SK-N-MC (cell line): ENCODE data around the gene AGT.

ENCODE experiments used
- DNase-seq: peaks from one replicate; pipeline ENCODE4 v3.0.0-alpha.2; 2011; ENCODE audit warnings: low read depth, low spot score
- H3K27ac ChIP-seq: fragments of 200-600 bp; sonication (generic); 2 replicates; pipeline ENCODE4 v1.5.1; 2016; ENCODE audit warnings: mixed run types
- H3K36me3 ChIP-seq: fragments of 200-600 bp; sonication (generic); 2 replicates; pipeline ENCODE4 v1.6.1; 2017; ENCODE audit warnings: antibody characterized with exemption, low read length, mixed read lengths; ENCODE audit not compliant: insufficient read depth
- H3K4me3 ChIP-seq: fragments of 200-600 bp; sonication (generic); 2 replicates; pipeline ENCODE4 v1.5.1; 2016
- H3K9ac ChIP-seq: fragments of 200-600 bp; sonication (generic); 2 replicates; pipeline ENCODE4 v1.8.0; 2017; ENCODE audit warnings: mixed run types, mixed read lengths; ENCODE audit not compliant: insufficient read length
- H3K9me3 ChIP-seq: fragments of 200-600 bp; sonication (generic); 2 replicates; pipeline ENCODE4 v1.6.1; 2017; ENCODE audit warnings: low read depth, mild to moderate bottlenecking, antibody characterized with exemption, low read length, moderate library complexity, mixed read lengths
- EZH2 ChIP-seq: fragments of 200-600 bp; sonication (generic); IDR thresholded peaks from one replicate; pipeline ENCODE4 v1.6.1; 2017; ENCODE audit warnings: antibody characterized with exemption
- FOXP2 ChIP-seq: optimal IDR thresholded peaks from 2 replicates; pipeline ENCODE3; 2011; ENCODE audit warnings: mild to moderate bottlenecking, moderate library complexity; ENCODE audit not compliant: insufficient read depth; ENCODE audit errors: extremely low read length, control extremely low read depth
- POLR2AphosphoS5 ChIP-seq: IDR thresholded peaks from 2 replicates; pipeline ENCODE4 v1.6.1; 2012; ENCODE audit warnings: mild to moderate bottlenecking, low read depth, low read length, borderline replicate concordance

AGT gene

GRCh38 chr1:230753586-230754251, 39.8 kb upstream of the AGT start:
- Histone ChIP-seq H3K36me3 (no peaks in the 10 kb centered on the region), H3K4me3 (peak overlapping the region; percentile 53; the same call in 1 of the 2 replicates), H3K9ac (peak overlapping the region; percentile 65), H3K9me3 (no peaks in the 10 kb centered on the region), H3K27ac (peak overlapping the region; percentile 90)
- peak; percentile 3 for DNase-seq
- TF ChIP-seq POLR2AphosphoS5: peak; percentile 60; the same call in 1 of the 2 replicates
- no peak for TF ChIP-seq FOXP2

- TF ChIP-seq FOXP2 (no peak), EZH2 (no peak), POLR2AphosphoS5 (no peak)
- DNase-seq: no peak
- Histone ChIP-seq H3K36me3 (no peaks in the 10 kb centered on the region), H3K9ac (peak overlapping the region; percentile 65), H3K9me3 (no peaks in the 10 kb centered on the region), H3K27ac (peak overlapping the region; percentile 90), H3K4me3 (no peak overlapping the region)
Measured at GRCh38 chr1:230753191-230753585, 39.3 kb upstream of the AGT start.

GRCh38 chr1:230752407-230752806, 38.5 kb upstream of the AGT start:
- TF ChIP-seq EZH2 (no peak), POLR2AphosphoS5 (no peak), FOXP2 (no peak)
- DNase-seq: no peak
- H3K4me3 ChIP-seq: no peak overlapping the region
- no peak overlapping the region for H3K27ac ChIP-seq
- no peak overlapping the region for H3K9ac ChIP-seq
- H3K36me3 ChIP-seq: no peaks in the 10 kb centered on the region
- no peaks in the 10 kb centered on the region for H3K9me3 ChIP-seq

GRCh38 chr1:230750986-230751625, 37.2 kb upstream of the AGT start:
- no peak for DNase-seq
- no peak for TF ChIP-seq FOXP2
- TF ChIP-seq EZH2: no peak
- no peak for TF ChIP-seq POLR2AphosphoS5
- H3K9ac ChIP-seq: no peak overlapping the region
- H3K4me3 ChIP-seq: no peak overlapping the region
- no peak overlapping the region for H3K27ac ChIP-seq
- H3K9me3 ChIP-seq: no peaks in the 10 kb centered on the region
- no peaks in the 10 kb centered on the region for H3K36me3 ChIP-seq

GRCh38 chr1:230750576-230750975, 36.7 kb upstream of the AGT start:
- no peak for DNase-seq
- Histone ChIP-seq H3K4me3 (no peak overlapping the region), H3K27ac (no peak overlapping the region), H3K9ac (no peak overlapping the region), H3K36me3 (no peaks in the 10 kb centered on the region), H3K9me3 (no peaks in the 10 kb centered on the region)
- TF ChIP-seq EZH2 (no peak), POLR2AphosphoS5 (no peak), FOXP2 (no peak)

- Histone ChIP-seq H3K9ac (no peak overlapping the region), H3K9me3 (no peaks in the 10 kb centered on the region), H3K4me3 (no peak overlapping the region), H3K36me3 (no peaks in the 10 kb centered on the region), H3K27ac (no peak overlapping the region)
- no peak for DNase-seq
- TF ChIP-seq POLR2AphosphoS5 (no peak), EZH2 (no peak), FOXP2 (no peak)
Measured at GRCh38 chr1:230749635-230750034, 35.7 kb upstream of the AGT start.

- Histone ChIP-seq H3K9ac (no peak overlapping the region), H3K9me3 (no peaks in the 10 kb centered on the region), H3K36me3 (no peaks in the 10 kb centered on the region), H3K27ac (no peak overlapping the region), H3K4me3 (no peak overlapping the region)
- DNase-seq: no peak
- TF ChIP-seq POLR2AphosphoS5 (no peak), EZH2 (no peak), FOXP2 (no peak)
Measured at GRCh38 chr1:230749150-230749549, 35.2 kb upstream of the AGT start.

GRCh38 chr1:230747890-230748800, 34.2 kb upstream of the AGT start:
- no peaks in the 10 kb centered on the region for H3K9me3 ChIP-seq
- no peaks in the 10 kb centered on the region for H3K36me3 ChIP-seq
- no peak overlapping the region for H3K9ac ChIP-seq
- TF ChIP-seq EZH2: no peak
- H3K4me3 ChIP-seq: no peak overlapping the region
- no peak overlapping the region for H3K27ac ChIP-seq
- no peak for DNase-seq
